T-helper 1 cell (primary cell): Measurements from ENCODE around the gene AKIRIN1.
"Not testable (repeated sequence)": the region's sequence is repeated elsewhere in the genome, so short reads cannot be mapped to it uniquely, and the experiment has no call there.

Source experiments
- DNase-seq, 5 donors: peaks; one replicate each; pipeline ENCODE4 v3.0.0-alpha.2; 2012 to 2020

Gene AKIRIN1

DNA sequence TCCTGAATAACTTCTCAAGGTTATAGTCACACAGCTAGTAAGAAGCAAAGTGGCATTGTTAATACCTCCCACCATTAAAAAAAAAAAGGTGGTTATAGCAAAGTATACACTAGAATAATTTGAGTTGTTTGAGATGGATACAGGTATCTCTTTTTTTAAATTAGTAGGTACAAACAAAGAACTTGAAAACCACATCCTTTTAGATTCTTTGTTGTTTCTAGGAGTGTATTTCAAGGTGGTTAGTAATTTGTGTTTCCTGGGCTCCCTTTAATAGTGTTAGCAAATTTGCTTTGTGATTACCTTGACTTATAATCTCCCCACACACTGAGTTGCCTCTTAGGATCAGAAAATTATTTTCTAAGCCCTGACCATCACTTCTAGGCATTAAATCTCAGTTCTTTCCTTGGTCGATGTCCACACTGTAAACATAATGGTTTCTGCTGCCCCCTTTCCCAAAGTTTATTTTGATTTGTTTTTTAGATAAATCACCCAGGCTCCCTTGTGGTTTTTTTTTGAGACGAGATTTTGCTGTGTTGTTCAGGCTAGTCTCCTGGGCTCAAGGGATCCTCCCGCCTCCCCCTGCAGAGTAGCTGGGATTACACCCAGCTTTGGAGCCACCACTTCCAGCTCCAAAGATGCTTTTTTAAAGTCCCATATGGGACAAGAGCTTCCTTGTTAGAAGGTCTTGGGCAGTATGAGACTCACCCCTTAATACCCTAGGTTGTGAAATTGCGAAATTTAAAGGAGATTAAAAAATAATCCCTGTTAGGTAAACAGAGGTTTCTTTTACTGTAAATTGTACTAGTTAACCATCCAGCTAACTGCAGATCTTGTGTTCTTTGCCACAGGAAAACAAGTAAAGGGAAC, 6.2 kb downstream of the AKIRIN1 start:
- no peak for DNase-seq

GRCh38 chr1:38997901-38998190, 6.8 kb downstream of the AKIRIN1 start:
- DNase-seq: no peak

DNA sequence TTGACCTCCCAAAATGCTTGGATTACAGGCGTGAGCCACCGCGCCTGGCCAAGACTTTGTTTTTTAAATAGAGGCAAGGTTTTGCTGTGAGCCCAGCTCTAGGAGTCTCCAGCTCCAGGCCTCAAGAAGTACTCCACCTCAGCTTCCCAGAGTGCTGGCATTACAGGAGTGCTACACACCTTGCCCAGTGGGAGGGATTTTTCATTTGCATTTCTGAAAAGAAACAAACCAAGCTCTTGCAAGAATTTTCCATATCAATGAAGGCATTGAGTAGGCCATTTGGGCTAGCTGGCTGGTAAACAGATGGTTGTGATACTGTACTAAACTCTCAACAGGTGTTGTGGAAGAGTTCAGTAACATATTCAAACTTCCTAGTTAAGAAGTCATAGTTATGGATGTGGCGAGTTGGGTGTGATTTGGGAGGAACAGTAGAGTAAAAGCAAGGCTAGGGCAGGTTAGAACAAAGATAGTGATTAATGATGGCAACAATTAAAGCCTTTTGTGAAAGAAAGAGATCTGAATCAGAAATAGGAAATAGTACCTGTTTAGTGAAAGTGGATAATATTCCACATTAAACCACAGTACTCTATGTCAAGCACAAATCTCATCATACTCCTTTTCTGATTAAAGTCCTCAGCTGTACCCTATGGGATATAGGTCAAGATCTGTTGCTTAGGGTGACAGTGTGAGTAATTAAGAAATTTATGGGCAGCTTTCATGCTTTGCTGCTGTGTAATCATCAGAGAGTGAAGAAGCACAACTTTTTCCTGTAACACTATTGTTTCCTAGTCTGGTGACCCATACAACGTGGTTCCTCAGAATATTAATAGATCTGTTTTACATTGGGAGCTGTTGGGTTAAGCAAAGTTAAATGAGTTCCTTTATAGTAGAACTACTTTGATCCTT, 10.7 kb downstream of the AKIRIN1 start:
- DNase-seq: no peak

DNA sequence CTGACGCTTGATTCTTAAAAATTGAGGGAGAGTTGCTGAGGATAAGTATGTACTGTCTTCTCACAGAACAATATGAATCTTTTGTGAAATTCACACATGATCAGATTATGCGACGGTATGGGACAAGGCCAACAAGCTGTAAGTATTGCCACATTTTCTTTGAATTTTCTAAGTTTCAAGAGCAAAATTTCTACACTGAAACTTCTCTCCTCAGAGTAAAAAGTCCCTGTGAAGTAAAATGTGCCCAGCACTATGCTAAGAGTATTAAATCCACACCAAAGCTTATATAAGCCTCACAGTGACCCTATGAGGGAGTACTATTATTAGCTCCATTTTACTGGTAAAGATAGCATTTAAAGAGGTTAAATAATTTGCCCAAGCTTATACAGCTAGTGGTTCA, 12.2 kb downstream of the AKIRIN1 start:
- no peak for DNase-seq

GRCh38 chr1:39003794-39004193, 12.7 kb downstream of the AKIRIN1 start:
- peak in 1 of 5 donors; percentile 36 for DNase-seq

GRCh38 chr1:39006287-39006686, 15.2 kb downstream of the AKIRIN1 start:
- no peak for DNase-seq

DNA sequence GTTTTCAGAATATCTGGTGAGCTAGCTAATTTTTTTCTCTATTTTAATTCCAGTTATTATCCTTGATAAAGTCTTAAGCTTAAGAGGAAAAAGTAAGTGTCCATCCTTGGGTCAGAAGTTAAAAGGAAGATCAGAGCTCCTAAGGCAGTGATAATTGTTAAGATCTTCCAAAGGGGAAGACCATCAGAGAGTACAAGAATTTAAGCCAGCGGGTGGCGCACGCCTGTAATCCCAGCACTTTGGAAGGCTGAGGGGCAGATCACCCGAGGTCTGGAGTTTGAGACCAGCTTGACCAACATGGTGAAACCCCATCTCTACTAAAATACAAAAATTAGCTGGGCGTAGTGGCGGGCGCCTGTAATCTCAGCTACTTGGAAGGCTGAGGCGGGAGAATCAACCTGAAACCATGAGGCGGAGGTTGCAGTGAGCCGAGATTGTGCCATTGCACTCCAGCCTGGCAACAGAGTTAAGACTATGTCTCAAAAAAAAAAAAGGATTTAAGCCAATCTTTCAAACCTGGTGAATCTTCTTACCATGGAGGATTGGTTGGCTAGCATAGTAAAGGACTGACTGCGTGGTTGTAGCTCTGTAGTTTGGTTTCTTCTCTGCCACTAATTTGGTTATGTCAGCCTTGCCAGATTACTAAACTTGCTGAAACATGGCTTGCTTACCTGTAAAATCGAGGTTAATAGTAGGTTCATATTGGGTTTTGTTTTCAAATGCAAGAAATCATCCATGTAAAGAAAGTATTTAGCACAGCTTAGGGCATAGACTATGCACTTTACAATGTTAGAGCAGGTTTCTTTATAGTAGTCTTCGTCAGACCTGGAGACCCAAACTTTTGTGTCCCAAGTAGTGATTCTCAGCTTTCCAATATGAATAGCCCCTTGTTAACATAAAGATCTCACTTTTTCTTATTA, 15.9 kb downstream of the AKIRIN1 start:
- no peak for DNase-seq

- DNase-seq: not testable (repeated sequence)
Observed at GRCh38 chr1:39014956-39015355, 23.9 kb downstream of the AKIRIN1 start.

GRCh38 chr1:39016604-39017171, 25.6 kb downstream of the AKIRIN1 start:
- no peak for DNase-seq

GRCh38 chr1:39017266-39017665, 26.2 kb downstream of the AKIRIN1 start:
- DNase-seq: no peak

GRCh38 chr1:39020494-39020893, 29.4 kb downstream of the AKIRIN1 start:
- not testable (repeated sequence) for DNase-seq

DNA sequence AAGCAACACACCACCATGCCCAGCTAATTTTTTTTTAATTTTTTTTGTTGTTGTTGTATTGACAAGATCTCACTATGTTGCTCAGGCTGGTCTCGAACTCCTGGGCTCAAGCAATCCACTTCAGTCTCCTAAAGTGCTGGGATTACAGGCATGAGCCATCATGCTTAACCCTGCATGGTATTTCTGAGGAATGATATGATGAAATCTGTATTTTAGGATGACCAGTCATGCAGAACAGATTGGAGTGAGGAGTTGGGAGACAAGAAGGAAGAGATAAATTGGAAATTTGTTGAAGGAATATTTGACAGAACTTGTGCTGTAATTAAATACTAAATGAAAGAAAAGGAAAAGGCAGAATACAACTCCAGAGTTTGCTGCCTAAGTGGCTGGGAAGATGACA, 30.4 kb downstream of the AKIRIN1 start:
- no peak for DNase-seq

GRCh38 chr1:39023140-39023539, 32.1 kb downstream of the AKIRIN1 start:
- DNase-seq: no peak

DNA sequence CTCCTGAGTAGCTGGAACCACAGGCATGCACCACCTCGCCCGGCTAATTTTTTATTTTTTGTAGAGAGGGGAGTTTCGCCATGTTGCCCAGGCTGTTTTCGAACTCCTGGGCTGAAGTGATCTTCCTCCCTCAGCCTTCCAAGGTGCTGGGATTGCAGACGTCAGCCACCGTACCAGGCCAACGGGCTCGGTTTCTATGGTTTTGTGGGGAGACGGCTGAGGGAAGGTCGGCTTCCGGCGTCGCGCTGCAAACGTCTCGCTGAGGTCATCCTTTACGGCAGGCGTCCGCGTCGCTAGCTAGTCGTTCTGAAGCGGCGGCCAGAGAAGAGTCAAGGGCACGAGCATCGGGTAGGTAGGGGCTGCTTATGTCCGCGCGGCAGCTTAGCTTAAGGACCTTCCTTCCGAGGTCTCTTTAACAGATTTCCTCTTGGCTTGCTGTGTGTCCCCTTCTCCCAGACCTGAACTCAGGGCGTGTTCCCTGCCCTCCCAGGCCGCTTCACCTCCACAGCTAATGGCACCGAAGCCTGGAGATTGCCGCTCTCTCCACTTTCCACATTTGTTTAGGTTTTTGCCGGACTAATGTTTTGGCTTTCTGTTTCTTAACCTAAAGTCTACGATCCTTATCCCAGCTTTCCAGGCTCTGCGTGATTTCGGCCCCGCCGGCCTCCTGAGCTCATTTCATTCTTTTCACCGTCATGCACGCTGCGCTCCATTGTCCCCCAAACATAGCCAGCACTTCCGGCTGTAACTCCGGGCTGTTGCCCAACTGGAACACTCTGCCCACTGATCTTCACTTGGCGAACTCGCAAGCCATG, 35.2 kb downstream of the AKIRIN1 start, which contains the start of gene NDUFS5:
TSS of gene NDUFS5 (plus strand) at position 300 of the 815 bp plus-strand sequence. CDS start 2,375 bp downstream, outside the sequence.
- peak; percentile 59 to 86 (median 75) for DNase-seq

- no peak for DNase-seq
Observed at GRCh38 chr1:39026866-39027507, 35.9 kb downstream of the AKIRIN1 start.

DNA sequence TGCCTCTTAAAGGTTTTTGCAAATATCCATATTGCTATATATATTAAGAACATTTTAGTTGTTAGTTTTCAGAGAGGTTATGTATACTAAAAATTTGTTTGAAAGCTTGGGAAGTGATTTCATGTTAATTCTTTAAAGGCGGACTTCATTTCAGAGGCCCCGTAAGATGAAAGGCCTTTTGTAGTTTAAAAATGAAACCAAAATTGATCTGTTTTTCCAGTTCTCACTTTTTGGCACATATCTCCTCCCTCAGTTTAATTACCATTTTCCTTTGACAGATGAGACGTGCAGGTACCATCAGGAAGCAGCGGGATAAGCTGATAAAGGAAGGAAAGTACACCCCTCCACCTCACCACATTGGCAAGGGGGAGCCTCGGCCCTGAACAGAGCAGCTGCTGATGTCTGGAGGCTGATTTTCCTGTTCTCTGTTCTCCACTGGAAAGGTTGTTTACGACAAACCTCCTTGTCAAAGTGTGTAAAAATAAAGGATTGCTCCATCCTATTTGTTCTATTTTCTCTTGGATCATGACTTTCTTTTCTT, 43.1 kb downstream of the AKIRIN1 start:
- DNase-seq: peak in 1 of 5 donors; percentile 29

- no peak for DNase-seq
Observed at GRCh38 chr1:39036678-39037077, 45.6 kb downstream of the AKIRIN1 start.

GRCh38 chr1:39043513-39043912, 52.4 kb downstream of the AKIRIN1 start:
- DNase-seq: no peak

DNA sequence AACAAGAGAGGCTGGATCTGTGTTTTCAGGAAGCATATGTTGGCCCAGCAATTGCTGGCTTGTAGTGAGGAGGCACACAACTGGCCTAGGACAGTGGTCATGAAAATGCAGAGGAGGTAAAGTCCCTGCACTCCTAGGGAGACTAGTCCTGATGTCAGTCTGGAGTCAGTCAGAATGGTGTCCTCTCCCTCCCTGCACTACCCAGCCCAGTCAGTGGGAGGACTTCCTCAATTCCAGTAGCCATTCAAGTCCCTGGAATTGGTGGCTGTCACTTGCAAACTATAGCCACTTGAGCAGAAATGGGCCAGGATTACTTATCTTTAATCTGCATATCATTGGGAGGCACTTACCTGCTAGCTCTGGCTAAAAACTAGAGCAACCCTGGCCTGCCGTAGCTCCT, 53.7 kb downstream of the AKIRIN1 start:
- no peak for DNase-seq

DNA sequence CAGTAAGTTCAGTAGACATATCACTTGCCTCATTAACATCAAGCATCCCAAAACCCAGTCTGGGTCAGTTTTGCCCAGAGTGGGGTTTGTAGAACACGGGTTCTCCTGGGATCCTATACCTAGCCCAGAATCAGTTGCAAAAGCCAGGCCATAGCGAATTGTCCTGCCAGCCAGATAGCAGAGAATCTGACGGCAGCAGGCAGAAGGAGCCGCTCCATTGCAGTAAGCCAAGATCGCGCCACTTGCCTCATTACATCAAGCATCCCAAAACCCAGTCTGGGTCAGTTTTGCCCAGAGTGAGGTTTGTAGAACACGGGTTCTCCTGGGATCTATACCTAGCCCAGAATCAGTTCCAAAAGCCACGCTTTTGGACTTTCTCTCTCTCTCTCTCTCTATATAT, 54.2 kb downstream of the AKIRIN1 start:
- DNase-seq: no peak
